Endodermal cell (in vitro differentiated cells): ENCODE measurements around the gene KISS1R. TPM values are rescaled to one million over a fixed set of nuclear protein-coding genes. Genes with fewer than 3 reads are reported as not detected.

ENCODE experiments used
- DNase-seq: peaks from one replicate; pipeline ENCODE4 v3.0.0-alpha.2; 2017
- H3K27ac ChIP-seq: 2 replicates; pipeline ENCODE4 v1.5.1; 2013; ENCODE audit warnings: mild to moderate bottlenecking, low read depth, low read length, moderate library complexity
- H3K27me3 ChIP-seq: 2 replicates; pipeline ENCODE4 v1.6.1; 2013; ENCODE audit warnings: mild to moderate bottlenecking, low read length, moderate library complexity; ENCODE audit not compliant: insufficient read depth, control insufficient read depth, poor library complexity, severe bottlenecking
- H3K36me3 ChIP-seq: 2 replicates; pipeline ENCODE4 v1.7.0; 2013; ENCODE audit warnings: mild to moderate bottlenecking, low read length, moderate library complexity; ENCODE audit not compliant: control insufficient read depth, insufficient read depth
- H3K4me1 ChIP-seq: one replicate; pipeline ENCODE4 v1.7.0; 2013; ENCODE audit warnings: low read length; ENCODE audit not compliant: control insufficient read depth, insufficient read depth
- H3K4me3 ChIP-seq: 2 replicates; pipeline ENCODE4 v1.5.1; 2013; ENCODE audit warnings: mild to moderate bottlenecking, low read length, moderate library complexity
- H3K9ac ChIP-seq: 2 replicates; pipeline ENCODE4 v1.6.1; 2013; ENCODE audit warnings: mild to moderate bottlenecking, low read length, moderate library complexity; ENCODE audit not compliant: poor library complexity, severe bottlenecking; ENCODE audit errors: extremely low read depth
- H3K9me3 ChIP-seq: 2 replicates; pipeline ENCODE4 v1.6.1; 2013; ENCODE audit warnings: mild to moderate bottlenecking, low read length, moderate library complexity; ENCODE audit not compliant: control insufficient read depth
- H3K27ac Mint-ChIP-seq: 2 replicates; pipeline ENCODE4 v1.8.0; 2020; ENCODE audit warnings: mixed read lengths
- H3K27me3 Mint-ChIP-seq: 2 replicates; pipeline ENCODE4 v1.8.0; 2021; ENCODE audit warnings: mild to moderate bottlenecking, mixed read lengths; ENCODE audit not compliant: insufficient read depth
- H3K36me3 Mint-ChIP-seq: 2 replicates; pipeline ENCODE4 v1.8.0; 2020; ENCODE audit warnings: low read depth, mixed read lengths
- H3K4me1 Mint-ChIP-seq: 2 replicates; pipeline ENCODE4 v1.8.0; 2020; ENCODE audit warnings: mixed read lengths
- H3K4me3 Mint-ChIP-seq: 2 replicates; pipeline ENCODE4 v1.8.0; 2020; ENCODE audit warnings: mild to moderate bottlenecking, moderate library complexity, mixed read lengths
- H3K9me3 Mint-ChIP-seq: 2 replicates; pipeline ENCODE4 v1.8.0; 2020; ENCODE audit warnings: mild to moderate bottlenecking, mixed read lengths
- CTCF ChIP-seq: fragments of 200-600 bp; sonication (generic); conservative IDR thresholded peaks from 2 replicates; pipeline ENCODE4 v1.5.0; 2021; ENCODE audit warnings: antibody characterized with exemption, mild to moderate bottlenecking
- WGBS, 2 experiments: methylation state at CpG; one replicate each; pipeline versions ENCODE4 v1.1.5 to v1.1.7; 2013; ENCODE audit warnings: missing lambda C conversion rate in 2 of 2, mixed read lengths in 1 of 2; ENCODE audit not compliant: insufficient coverage in 1 of 2, insufficient read length in 1 of 2; 5-methylcytosine and 5-hydroxymethylcytosine counted together
- total RNA-seq, 2 donors: library from RNA; stranded (reverse); fragmentation: NEBNext Ultra II Directional in 1 of 2; extraction: Animal tissue kit (Norgen Biotek cat#: 25700) in 1 of 2; gene quantifications; 2 replicates in 1 of 2; 3 replicates in 1 of 2; pipeline ENCODE4 v1.2.1, GENCODE V29; 2021

The KISS1R gene
- total RNA-seq, 2 donors from 2014 or later, result 0.73 TPM; not detected in 1

GRCh38 chr19:899336-900042 is 17.6 kb upstream of the KISS1R start:
- H3K27ac ChIP-seq, result peak overlapping the region; percentile 63
- H3K27me3 ChIP-seq, result no peaks in the 10 kb centered on the region
- Mint-ChIP-seq H3K36me3 (peaks cover 29% of the 10 kb centered on the region), H3K4me3 (no peak overlapping the region), H3K27ac (no peak overlapping the region), H3K27me3 (no peaks in the 10 kb centered on the region), H3K4me1 (peaks cover 5% of the 10 kb centered on the region), H3K9me3 (no peaks in the 10 kb centered on the region)
- WGBS, 2 experiments, result 91 to 92% methylated on average over 18 to 32 of the region's 32 CpGs
- DNase-seq, result no peak
- H3K36me3 ChIP-seq, result peaks cover 20% of the 10 kb centered on the region
- no peaks in the 10 kb centered on the region for H3K9me3 ChIP-seq
- no peak overlapping the region for H3K9ac ChIP-seq
- no peak for TF ChIP-seq CTCF
- H3K4me3 ChIP-seq, result no peak overlapping the region
- H3K4me1 ChIP-seq, result no peaks in the 10 kb centered on the region

GRCh38 chr19:900043-900301 is 17.2 kb upstream of the KISS1R start:
- Mint-ChIP-seq H3K27me3 (no peaks in the 10 kb centered on the region), H3K36me3 (peaks cover 30% of the 10 kb centered on the region), H3K4me1 (peaks cover 5% of the 10 kb centered on the region), H3K4me3 (no peak overlapping the region), H3K9me3 (no peaks in the 10 kb centered on the region), H3K27ac (no peak overlapping the region)
- WGBS, 2 experiments, result 80 to 89% methylated on average over 2 to 15 of the region's 15 CpGs
- no peak for TF ChIP-seq CTCF
- H3K27ac ChIP-seq, result no peak overlapping the region
- H3K36me3 ChIP-seq, result peaks cover 20% of the 10 kb centered on the region
- H3K4me3 ChIP-seq, result no peak overlapping the region
- H3K9me3 ChIP-seq, result no peaks in the 10 kb centered on the region
- H3K9ac ChIP-seq, result no peak overlapping the region
- no peaks in the 10 kb centered on the region for H3K27me3 ChIP-seq
- DNase-seq, result no peak
- no peaks in the 10 kb centered on the region for H3K4me1 ChIP-seq

- H3K27me3 Mint-ChIP-seq, result no peaks in the 10 kb centered on the region
- peaks cover 3% of the 10 kb centered on the region for H3K4me1 Mint-ChIP-seq
- Histone ChIP-seq H3K36me3 (peaks cover 20% of the 10 kb centered on the region), H3K27ac (no peak overlapping the region), H3K4me3 (no peak overlapping the region), H3K27me3 (no peaks in the 10 kb centered on the region), H3K9me3 (no peaks in the 10 kb centered on the region), H3K9ac (no peak overlapping the region), H3K4me1 (no peaks in the 10 kb centered on the region)
- TF ChIP-seq CTCF, result no peak
- DNase-seq, result peak; percentile 89
- no peak overlapping the region for H3K4me3 Mint-ChIP-seq
- H3K9me3 Mint-ChIP-seq, result no peaks in the 10 kb centered on the region
- no peak overlapping the region for H3K27ac Mint-ChIP-seq
- whole genome bisulfite sequencing, 2 experiments, result 95 to 98% methylated on average over 17 to 23 of the region's 30 CpGs
- H3K36me3 Mint-ChIP-seq, result peaks cover 30% of the 10 kb centered on the region
These were observed 16.6 kb upstream of the KISS1R start for GRCh38 chr19:900302-901111.
